Measurements from ENCODE around the gene OLA1. TPM values are rescaled to one million over a fixed set of nuclear protein-coding genes. Genes with fewer than 3 reads are reported as not detected.

Gene OLA1
- total RNA-seq, 3 donors from 2014 or later = 55.3 to 65.8 (median 58.4) TPM

- intact Hi-C loops (cut with DNase I, micrococcal nuclease) = no loop called here
- Histone ChIP-seq H3K36me3 (ENCODE audit: low read depth) (no peaks in the 10 kb centered on the region), H3K9me3 (no peaks in the 10 kb centered on the region), H3K4me1 (ENCODE audit: low read depth) (no peaks in the 10 kb centered on the region), H3K4me3 (no peak overlapping the region)
- DNase-seq = no peak
- no peak for TF ChIP-seq CTCF (IDR thresholded peaks at IDR 0.05)
- ATAC-seq = no peak
Measured at GRCh38 chr2:174145827-174146226, 102.5 kb downstream of the OLA1 start.

- intact Hi-C loops (cut with DNase I, micrococcal nuclease) = no loop called here
- DNase-seq = no peak
- no peaks in the 10 kb centered on the region for H3K9me3 ChIP-seq
- no peaks in the 10 kb centered on the region for H3K36me3 ChIP-seq (ENCODE audit: low read depth)
- H3K4me1 ChIP-seq (ENCODE audit: low read depth) = no peaks in the 10 kb centered on the region
- H3K4me3 ChIP-seq = no peak overlapping the region
- no peak for TF ChIP-seq CTCF (IDR thresholded peaks at IDR 0.05)
- ATAC-seq = no peak
Measured at GRCh38 chr2:174142290-174142689, 106.0 kb downstream of the OLA1 start.

GRCh38 chr2:174138161-174138560 is 110.2 kb downstream of the OLA1 start:
- Histone ChIP-seq H3K9me3 (peaks cover 1% of the 10 kb centered on the region), H3K36me3 (ENCODE audit: low read depth) (no peaks in the 10 kb centered on the region), H3K4me3 (no peak overlapping the region), H3K4me1 (ENCODE audit: low read depth) (no peaks in the 10 kb centered on the region)
- ATAC-seq (no peak), DNase-seq (no peak)
- intact Hi-C loops (cut with DNase I, micrococcal nuclease) = no loop called here
- TF ChIP-seq CTCF (IDR thresholded peaks at IDR 0.05) = no peak

GRCh38 chr2:174135981-174136380 is 112.4 kb downstream of the OLA1 start:
- Histone ChIP-seq H3K36me3 (ENCODE audit: low read depth) (no peaks in the 10 kb centered on the region), H3K4me1 (ENCODE audit: low read depth) (no peaks in the 10 kb centered on the region), H3K4me3 (no peak overlapping the region), H3K9me3 (peaks cover 1% of the 10 kb centered on the region)
- intact Hi-C loops (cut with DNase I, micrococcal nuclease) = no loop called here
- ATAC-seq (no peak), DNase-seq (no peak)
- TF ChIP-seq CTCF (IDR thresholded peaks at IDR 0.05) = no peak

GRCh38 chr2:174125090-174125489 is 123.2 kb downstream of the OLA1 start:
- no peak for ATAC-seq

More at GRCh38 chr2:174125090-174125489, 123.2 kb downstream of the OLA1 start:
- H3K4me3 ChIP-seq = no peak overlapping the region
- DNase-seq = no peak
- no peaks in the 10 kb centered on the region for H3K9me3 ChIP-seq
- no peak for TF ChIP-seq CTCF (IDR thresholded peaks at IDR 0.05)
- no peaks in the 10 kb centered on the region for H3K4me1 ChIP-seq (ENCODE audit: low read depth)
- intact Hi-C loops (cut with DNase I, micrococcal nuclease) = no loop called here
- no peaks in the 10 kb centered on the region for H3K36me3 ChIP-seq (ENCODE audit: low read depth)
